Cardiac fibroblast (primary cell): ENCODE results near the gene PGAM1.
"Not testable (repeated sequence)": the region's sequence is repeated elsewhere in the genome, so short reads cannot be mapped to it uniquely, and the experiment has no call there.

Experiments used
- DNase-seq, 2 donors: peaks; one replicate each; pipeline versions ENCODE4 v3.0.0 to v3.0.0-alpha.2; 2010; ENCODE audit warnings: low read depth in 2 of 2
- H3K4me3 ChIP-seq, 2 donors: replicated peaks in 1 of 2; 1 replicate in 1 of 2; 2 replicates in 1 of 2; pipeline ENCODE4 v1.5.1; 2011; ENCODE audit warnings: low read depth in 2 of 2, low read length in 2 of 2, mild to moderate bottlenecking in 2 of 2, moderate library complexity in 1 of 2
- CTCF ChIP-seq: IDR thresholded peaks from one replicate; pipeline ENCODE4 v1.5.1; 2011; ENCODE audit warnings: low read depth, mild to moderate bottlenecking, low read length, inconsistent platforms

PGAM1 gene

GRCh38 chr10:97407952-97408248, 18.1 kb upstream of the PGAM1 start:
- DNase-seq: no peak
- TF ChIP-seq CTCF: no peak
- H3K4me3 ChIP-seq: no peak overlapping the region

GRCh38 chr10:97408496-97408992, 17.4 kb upstream of the PGAM1 start:
- no peak overlapping the region for H3K4me3 ChIP-seq
- DNase-seq: no peak
- TF ChIP-seq CTCF: no peak

DNA sequence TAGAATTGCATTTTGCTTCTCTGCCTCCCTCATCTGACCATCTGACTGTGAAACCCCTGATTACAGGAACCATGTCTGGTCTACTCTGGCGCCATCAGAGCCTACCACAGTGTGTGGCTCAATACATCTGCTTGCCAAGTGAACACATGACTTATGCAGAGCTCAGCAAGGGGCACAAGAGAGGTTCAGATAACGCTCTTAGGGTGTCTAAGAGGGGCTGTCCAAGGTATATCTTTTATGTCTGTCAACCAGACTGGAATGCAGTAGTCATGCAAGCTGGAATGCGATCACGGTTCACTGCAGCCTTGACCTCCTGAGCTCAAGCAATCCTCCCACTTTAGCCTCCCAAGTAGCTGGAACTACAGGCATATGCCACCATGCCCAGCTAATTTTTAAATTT, 14.6 kb upstream of the PGAM1 start:
- peak; percentile 22 to 67 for DNase-seq
- no peak overlapping the region for H3K4me3 ChIP-seq
- TF ChIP-seq CTCF: no peak

- DNase-seq: no peak
- no peak overlapping the region for H3K4me3 ChIP-seq
- no peak for TF ChIP-seq CTCF
Observed at GRCh38 chr10:97412891-97413304, 13.1 kb upstream of the PGAM1 start.

DNA sequence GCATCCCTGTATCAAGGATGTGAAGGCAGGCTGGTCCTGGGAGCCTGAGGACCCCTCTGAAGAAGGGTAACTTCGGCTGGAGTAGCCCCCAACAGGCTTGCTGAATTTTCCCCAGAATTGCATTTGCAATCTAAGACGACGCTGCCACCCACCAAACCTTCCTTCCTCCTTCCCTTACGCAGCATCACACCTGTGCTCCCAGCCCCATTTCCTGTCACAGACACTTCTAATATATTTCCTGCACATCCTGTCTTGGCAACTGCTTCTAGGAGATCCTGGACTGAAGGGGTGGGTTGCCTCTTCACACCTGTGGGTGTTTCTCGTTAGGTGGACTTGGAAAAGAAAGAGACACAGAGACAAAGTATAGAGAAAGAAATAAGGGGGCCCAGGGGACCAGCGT, 9.4 kb upstream of the PGAM1 start:
- H3K4me3 ChIP-seq: no peak overlapping the region
- no peak for TF ChIP-seq CTCF
- DNase-seq: no peak

DNA sequence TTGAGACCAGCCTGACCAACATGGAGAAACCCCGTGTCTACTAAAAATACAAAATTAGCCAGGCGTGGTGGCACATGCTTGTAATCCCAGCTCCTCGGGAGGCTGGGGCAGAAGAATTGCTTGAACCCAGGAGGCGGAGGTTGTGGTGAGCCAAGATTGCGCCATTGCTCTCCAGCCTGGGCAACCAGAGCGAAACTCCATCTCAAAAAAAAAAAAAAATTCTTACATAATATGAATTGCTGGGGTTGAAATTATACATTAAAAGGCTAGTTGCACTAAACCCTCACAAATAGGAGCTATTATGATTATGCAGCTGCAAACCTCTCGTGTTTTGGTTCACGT, 2.3 kb upstream of the PGAM1 start:
- H3K4me3 ChIP-seq, DNase-seq: not testable (repeated sequence)

GRCh38 chr10:97426776-97427570, 982 bp downstream of the PGAM1 start:
- no peak for TF ChIP-seq CTCF
- DNase-seq: peak in 1 of 2 donors; percentile 37
- peak overlapping the region; percentile 76 to 92 for H3K4me3 ChIP-seq
